IMR-90 (cell line): Measurements from ENCODE around the gene B3GAT2. TPM values are rescaled to one million over a fixed set of nuclear protein-coding genes. Genes with fewer than 3 reads are reported as not detected.

Experiments
- ATAC-seq: fragments of 200-7000 bp; cut with Tn5 transposase; 2 replicates; pipeline ENCODE4 v1.9.1; 2020; ENCODE audit warnings: low read depth, mild to moderate bottlenecking, moderate library complexity
- BruUV-seq: library from RNA; stranded (reverse); fragments of 400-500 nt; replicated peaks from 2 replicates; lab custom pipeline; 2021; lab: Mats Ljungman, UMichigan
- CTCF ChIA-PET: fragments of 300-600 bp; formaldehyde crosslinking; extraction: SDS; loops from one replicate; lab custom pipeline; 2021; ENCODE audit warnings: antibody characterized with exemption; lab: Yijun Ruan, JAX
- POLR2A ChIA-PET: fragments of 300-600 bp; sonication (Branson Sonifier 250); formaldehyde crosslinking; loops from one replicate; lab custom pipeline; 2022; ENCODE audit warnings: antibody characterized with exemption; ENCODE audit not compliant: unreplicated experiment; lab: Charles Lee
- DNase-seq: peaks from one replicate; pipeline ENCODE4 v3.0.0; 2013
- H2AFZ ChIP-seq: replicated peaks from 2 replicates; pipeline ENCODE3; 2013; ENCODE audit warnings: low read length, mild to moderate bottlenecking; ENCODE audit not compliant: poor library complexity
- H2AK5ac ChIP-seq: 2 replicates; pipeline ENCODE4 v1.6.1; 2013; ENCODE audit warnings: low read depth, low read length, inconsistent platforms
- H2AK9ac ChIP-seq: replicated peaks from 2 replicates; pipeline ENCODE3; 2013; ENCODE audit warnings: mild to moderate bottlenecking, low read depth, low read length, moderate library complexity; ENCODE audit not compliant: poor library complexity
- H2BK120ac ChIP-seq: 2 replicates; pipeline ENCODE4 v1.6.1; 2013; ENCODE audit warnings: low read depth, low read length, inconsistent platforms
- H2BK15ac ChIP-seq: 3 replicates; pipeline ENCODE4 v1.6.1; 2013; ENCODE audit warnings: low read depth, low read length, inconsistent platforms
- H2BK20ac ChIP-seq: 2 replicates; pipeline ENCODE4 v1.6.1; 2013; ENCODE audit warnings: low read depth, mild to moderate bottlenecking, inconsistent platforms, low read length, moderate library complexity
- H2BK5ac ChIP-seq: 2 replicates; pipeline ENCODE4 v1.6.1; 2013; ENCODE audit warnings: mild to moderate bottlenecking, low read depth, low read length, inconsistent platforms; ENCODE audit not compliant: poor library complexity, severe bottlenecking
- H3K14ac ChIP-seq: replicated peaks from 2 replicates; pipeline ENCODE4 v1.6.1; 2013; ENCODE audit warnings: low read depth, low read length, inconsistent platforms
- H3K18ac ChIP-seq: 2 replicates; pipeline ENCODE4 v1.6.1; 2013; ENCODE audit warnings: low read depth, low read length, control low read depth
- H3K23ac ChIP-seq: 2 replicates; pipeline ENCODE4 v1.6.1; 2013; ENCODE audit warnings: low read depth, low read length, inconsistent platforms
- H3K27ac ChIP-seq: 2 replicates; pipeline ENCODE4 v1.5.1; 2013; ENCODE audit warnings: mild to moderate bottlenecking, control low read depth, low read length; ENCODE audit not compliant: insufficient read depth
- H3K27me3 ChIP-seq: 2 replicates; pipeline ENCODE4 v1.6.1; 2013; ENCODE audit warnings: low read length; ENCODE audit not compliant: control insufficient read depth, insufficient read depth
- H3K36me3 ChIP-seq: 2 replicates; pipeline ENCODE4 v1.6.1; 2013; ENCODE audit warnings: low read length, mixed read lengths; ENCODE audit not compliant: control insufficient read depth, insufficient read depth
- H3K4ac ChIP-seq: 2 replicates; pipeline ENCODE4 v1.6.1; 2013; ENCODE audit warnings: low read depth, low read length, inconsistent platforms
- H3K4me1 ChIP-seq: 2 replicates; pipeline ENCODE4 v1.6.1; 2013; ENCODE audit warnings: low read length, mixed read lengths; ENCODE audit not compliant: control insufficient read depth, insufficient read depth
- H3K4me2 ChIP-seq: 2 replicates; pipeline ENCODE4 v1.6.1; 2013; ENCODE audit warnings: low read depth, mild to moderate bottlenecking, control low read depth, low read length, moderate library complexity
- H3K4me3 ChIP-seq: 2 replicates; pipeline ENCODE4 v1.5.1; 2013; ENCODE audit warnings: low read depth, mild to moderate bottlenecking, control low read depth, low read length, moderate library complexity; ENCODE audit not compliant: insufficient read depth
- H3K56ac ChIP-seq: 2 replicates; pipeline ENCODE4 v1.6.1; 2013; ENCODE audit warnings: low read length, inconsistent platforms; ENCODE audit not compliant: insufficient read depth; ENCODE audit errors: extremely low read depth
- H3K79me1 ChIP-seq, 2 experiments: 2 replicates each; pipeline ENCODE4 v1.6.1; 2013; ENCODE audit warnings: low read length in 2 of 2, inconsistent platforms in 1 of 2, low read depth in 1 of 2
- H3K9ac ChIP-seq: 2 replicates; pipeline ENCODE4 v1.6.1; 2013; ENCODE audit warnings: low read depth, low read length, control low read depth
- H3K9me1 ChIP-seq: 2 replicates; pipeline ENCODE4 v1.6.1; 2013; ENCODE audit warnings: low read length, inconsistent platforms; ENCODE audit not compliant: insufficient read depth
- H3K9me3 ChIP-seq: 2 replicates; pipeline ENCODE4 v1.6.1; 2013; ENCODE audit warnings: low read length; ENCODE audit not compliant: control insufficient read depth, insufficient read depth
- H4K20me1 ChIP-seq: 2 replicates; pipeline ENCODE4 v1.6.1; 2013; ENCODE audit warnings: low read length, inconsistent platforms; ENCODE audit not compliant: insufficient read depth
- H4K5ac ChIP-seq: 2 replicates; pipeline ENCODE4 v1.6.1; 2013; ENCODE audit warnings: mild to moderate bottlenecking, low read depth, low read length, control low read depth
- H4K8ac ChIP-seq, 2 experiments: 2 replicates each; pipeline ENCODE4 v1.6.1; 2013; ENCODE audit warnings: low read depth in 2 of 2, low read length in 2 of 2, control low read depth in 1 of 2, inconsistent platforms in 1 of 2
- H4K91ac ChIP-seq: 2 replicates; pipeline ENCODE4 v1.6.1; 2013; ENCODE audit warnings: low read depth, low read length, inconsistent platforms; ENCODE audit not compliant: insufficient read depth
- CEBPB ChIP-seq: IDR thresholded peaks from 2 replicates; pipeline ENCODE4 v1.6.1; 2012; ENCODE audit warnings: low read depth, low read length, improper control_type of control experiment
- FOS ChIP-seq: fragments of 150-350 bp; IDR thresholded peaks from 2 replicates; pipeline ENCODE4 v1.6.1; 2016; ENCODE audit warnings: low read depth, low read length
- RFX5 ChIP-seq: IDR thresholded peaks from 2 replicates; pipeline ENCODE4 v1.8.0; 2012; ENCODE audit warnings: low read depth, mild to moderate bottlenecking, low read length, moderate library complexity
- WGBS, 2 experiments: methylation state at CpG; one replicate each; pipeline versions ENCODE4 v1.1.5 to v1.1.7; 2013; ENCODE audit warnings: missing lambda C conversion rate in 2 of 2; ENCODE audit not compliant: insufficient read length in 1 of 2; ENCODE audit errors: extremely low coverage in 2 of 2; 5-methylcytosine and 5-hydroxymethylcytosine counted together
- dilution Hi-C: fragments of 300-500 bp; cut with HindIII; formaldehyde crosslinking; loops from one replicate; pipeline ENCODE4 v1.14.3; 2018; ENCODE audit warnings: low sequenced_read_pairs; ENCODE audit not compliant: unreplicated experiment
- in situ Hi-C: fragments of 300-500 bp; cut with MboI; formaldehyde crosslinking; loops from 3 replicates; pipeline ENCODE4 v1.14.3; 2019; ENCODE audit warnings: low sequenced_read_pairs, inconsistent platforms, mixed read lengths
- intact Hi-C: fragments of 100-400 bp; cut with micrococcal nuclease; formaldehyde crosslinking; loops from 2 replicates; pipeline ENCODE4 v1.10.0; 2022
- polyA plus RNA-seq, 3 experiments: library from polyadenylated mRNA; depleted of rRNA; stranded (reverse); fragments of >200 nt; gene quantifications; 2 replicates each; pipeline ENCODE4 v1.2.3, GENCODE V29; 2012; ENCODE audit warnings: low replicate concordance in 1 of 3
- total RNA-seq: library from RNA; depleted of rRNA; stranded (reverse); fragments of >200 nt; gene quantifications from 2 replicates; pipeline ENCODE4 v1.2.3, GENCODE V29; 2012

Gene B3GAT2
- total and polyA plus RNA-seq, 2 of the 4 experiments (the other 2 are of a cell fraction): 0.02 TPM; not detected in 1

DNA sequence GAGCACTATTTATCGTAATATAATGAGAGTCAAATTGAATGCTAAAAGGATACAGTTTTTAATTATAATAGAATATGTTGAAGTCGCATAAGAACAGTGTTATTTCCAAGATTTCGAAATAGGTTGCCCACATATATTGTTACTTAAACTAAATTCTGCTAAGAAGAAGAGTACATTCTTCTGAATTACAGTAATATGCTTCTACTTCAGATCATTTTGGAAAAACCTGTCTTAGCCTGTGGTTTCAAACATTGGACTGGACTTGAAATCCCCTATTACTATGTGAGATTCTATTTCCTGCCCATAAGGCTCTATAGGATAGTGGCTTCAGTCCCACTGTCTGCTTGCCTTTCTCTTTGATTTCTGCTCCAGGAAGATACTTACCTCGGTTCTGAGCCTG, 137.2 kb downstream of the B3GAT2 start:
- Histone ChIP-seq H3K36me3 (no peaks in the 10 kb centered on the region), H2AFZ (no peak overlapping the region), H3K27ac (no peak overlapping the region), H4K8ac (no peak overlapping the region), H4K5ac (no peak overlapping the region), H2BK20ac (no peak overlapping the region), H3K4me1 (no peaks in the 10 kb centered on the region), H3K4me3 (no peak overlapping the region), H2BK15ac (no peak overlapping the region), H2AK5ac (no peak overlapping the region), H3K9me3 (no peaks in the 10 kb centered on the region), H3K9ac (no peak overlapping the region), H3K9me1 (no peaks in the 10 kb centered on the region), H3K18ac (no peak overlapping the region), H3K79me1 (no peaks in the 10 kb centered on the region), H3K4me2 (no peak overlapping the region), H2BK5ac (peak overlapping the region; percentile 41), H3K27me3 (no peaks in the 10 kb centered on the region), H3K56ac (no peak overlapping the region), H3K4ac (no peak overlapping the region), H4K20me1 (no peaks in the 10 kb centered on the region), H4K91ac (no peak overlapping the region), H2BK120ac (no peak overlapping the region), H3K14ac (no peak overlapping the region), H2AK9ac (no peak overlapping the region), H3K23ac (no peak overlapping the region)
- DNase-seq: peak; percentile 32
- ATAC-seq: no peak
- dilution Hi-C loops: no loop called here
- no TSS peak for BruUV-seq
- in situ Hi-C loops: no loop called here
- intact Hi-C loops: no loop called here
- WGBS, 2 experiments: no CpG with 5 or more reads among the region's 4 CpGs
- peak; percentile 58 for TF ChIP-seq CEBPB
- no peak for TF ChIP-seq FOS
- TF ChIP-seq RFX5: no peak
- POLR2A ChIA-PET: no interaction called here
- CTCF ChIA-PET: interaction anchor here (0.7 kb wide), 1 partner anchor 24 kb away, joined by 3 read pairs; no protein-coding TSS in a partner anchor
